H1 (cell line): ENCODE measurements around the gene ARCN1.

ENCODE experiments used
- CBX8 ChIP-seq: fragments of 300-800, 300-1000 bp; sonication (generic); IDR thresholded peaks from 2 replicates; pipeline ENCODE4 v1.7.1; 2016; ENCODE audit warnings: low read depth, low read length, borderline replicate concordance
- NANOG ChIP-seq: IDR thresholded peaks from 2 replicates; pipeline ENCODE4 v1.6.1; 2011; ENCODE audit warnings: low read length, low read depth, mild to moderate bottlenecking, inconsistent platforms; ENCODE audit not compliant: insufficient read depth, poor library complexity, severe bottlenecking
- POLR2A ChIP-seq, 2 experiments: IDR thresholded peaks; 1 replicate in 1 of 2; 2 replicates in 1 of 2; pipeline ENCODE4 v1.6.1; 2011; ENCODE audit warnings: low read depth in 2 of 2, low read length in 2 of 2, mild to moderate bottlenecking in 2 of 2; ENCODE audit errors: control extremely low read depth in 1 of 2
- SIN3A ChIP-seq, 2 experiments: IDR thresholded peaks in 1 of 2; conservative IDR thresholded peaks in 1 of 2; 2 replicates each; pipeline ENCODE4 v1.6.1; 2011 to 2012; ENCODE audit warnings: low read length in 2 of 2, improper control_type of control experiment in 1 of 2, low read depth in 1 of 2, mild to moderate bottlenecking in 1 of 2
- SP1 ChIP-seq: IDR thresholded peaks from 2 replicates; pipeline ENCODE4 v1.6.1; 2011; ENCODE audit warnings: low read depth, low read length
- TAF1 ChIP-seq: IDR thresholded peaks from 2 replicates; pipeline ENCODE4 v1.6.1; 2011; ENCODE audit warnings: mild to moderate bottlenecking, low read depth, low read length
- TF ChIP-seq, protein P1 (sequence below), 3 experiments: IDR thresholded peaks; 1 replicate in 2 of 3; 2 replicates in 1 of 3; pipeline versions ENCODE4 v1.5.1 to v1.6.1; 2011; ENCODE audit warnings: low read length in 3 of 3, mild to moderate bottlenecking in 3 of 3, inconsistent platforms in 2 of 3, low read depth in 1 of 3, moderate library complexity in 1 of 3; ENCODE audit not compliant: insufficient read depth in 1 of 3; ENCODE audit errors: control extremely low read depth in 1 of 3

DNA sequence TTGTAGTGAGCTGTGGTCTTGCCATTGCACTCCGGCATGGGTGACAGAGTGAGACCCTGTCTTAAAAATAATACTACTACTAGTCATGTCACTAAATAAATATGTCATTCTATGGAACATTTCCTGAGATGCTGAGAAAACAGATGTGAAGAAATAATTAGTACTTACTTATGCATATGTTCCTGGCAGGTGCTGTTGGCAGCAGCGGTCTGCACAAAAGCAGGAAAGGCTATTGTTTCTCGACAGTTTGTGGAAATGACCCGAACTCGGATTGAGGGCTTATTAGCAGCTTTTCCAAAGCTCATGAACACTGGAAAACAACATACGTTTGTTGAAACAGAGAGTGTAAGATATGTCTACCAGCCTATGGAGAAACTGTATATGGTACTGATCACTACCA, 8.8 kb downstream of the ARCN1 start:
- no peak for TF ChIP-seq POLR2A (IDR thresholded peaks at IDR 0.05; ENCODE audit: control extremely low read depth in 1 of 2, low read depth in 2 of 2, low read length in 2 of 2)
- TF ChIP-seq, protein P1, sequence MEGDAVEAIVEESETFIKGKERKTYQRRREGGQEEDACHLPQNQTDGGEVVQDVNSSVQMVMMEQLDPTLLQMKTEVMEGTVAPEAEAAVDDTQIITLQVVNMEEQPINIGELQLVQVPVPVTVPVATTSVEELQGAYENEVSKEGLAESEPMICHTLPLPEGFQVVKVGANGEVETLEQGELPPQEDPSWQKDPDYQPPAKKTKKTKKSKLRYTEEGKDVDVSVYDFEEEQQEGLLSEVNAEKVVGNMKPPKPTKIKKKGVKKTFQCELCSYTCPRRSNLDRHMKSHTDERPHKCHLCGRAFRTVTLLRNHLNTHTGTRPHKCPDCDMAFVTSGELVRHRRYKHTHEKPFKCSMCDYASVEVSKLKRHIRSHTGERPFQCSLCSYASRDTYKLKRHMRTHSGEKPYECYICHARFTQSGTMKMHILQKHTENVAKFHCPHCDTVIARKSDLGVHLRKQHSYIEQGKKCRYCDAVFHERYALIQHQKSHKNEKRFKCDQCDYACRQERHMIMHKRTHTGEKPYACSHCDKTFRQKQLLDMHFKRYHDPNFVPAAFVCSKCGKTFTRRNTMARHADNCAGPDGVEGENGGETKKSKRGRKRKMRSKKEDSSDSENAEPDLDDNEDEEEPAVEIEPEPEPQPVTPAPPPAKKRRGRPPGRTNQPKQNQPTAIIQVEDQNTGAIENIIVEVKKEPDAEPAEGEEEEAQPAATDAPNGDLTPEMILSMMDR (IDR thresholded peaks at IDR 0.05; ENCODE audit: control extremely low read depth in 1 of 3, insufficient read depth in 1 of 3, low read depth in 1 of 3, low read length in 3 of 3): no peak
- no peak for TF ChIP-seq TAF1
- TF ChIP-seq CBX8: no peak
- no peak for TF ChIP-seq NANOG
- no peak for TF ChIP-seq SIN3A (conservative IDR thresholded peaks at IDR 0.05 in 1 of 2, IDR thresholded peaks at IDR 0.05 in 1 of 2; ENCODE audit: low read depth in 1 of 2, low read length in 2 of 2)
- TF ChIP-seq SP1: no peak
